ENCODE results near the gene TOR1AIP1. TPM values are rescaled to one million over a fixed set of nuclear protein-coding genes. Genes with fewer than 3 reads are reported as not detected.

The TOR1AIP1 gene
- total RNA-seq, 5 donors from 2014 or later (not counting 1 experiment from before 2014, with no cell fraction given) = 41.1 to 60.3 (median 44.7) TPM

DNA sequence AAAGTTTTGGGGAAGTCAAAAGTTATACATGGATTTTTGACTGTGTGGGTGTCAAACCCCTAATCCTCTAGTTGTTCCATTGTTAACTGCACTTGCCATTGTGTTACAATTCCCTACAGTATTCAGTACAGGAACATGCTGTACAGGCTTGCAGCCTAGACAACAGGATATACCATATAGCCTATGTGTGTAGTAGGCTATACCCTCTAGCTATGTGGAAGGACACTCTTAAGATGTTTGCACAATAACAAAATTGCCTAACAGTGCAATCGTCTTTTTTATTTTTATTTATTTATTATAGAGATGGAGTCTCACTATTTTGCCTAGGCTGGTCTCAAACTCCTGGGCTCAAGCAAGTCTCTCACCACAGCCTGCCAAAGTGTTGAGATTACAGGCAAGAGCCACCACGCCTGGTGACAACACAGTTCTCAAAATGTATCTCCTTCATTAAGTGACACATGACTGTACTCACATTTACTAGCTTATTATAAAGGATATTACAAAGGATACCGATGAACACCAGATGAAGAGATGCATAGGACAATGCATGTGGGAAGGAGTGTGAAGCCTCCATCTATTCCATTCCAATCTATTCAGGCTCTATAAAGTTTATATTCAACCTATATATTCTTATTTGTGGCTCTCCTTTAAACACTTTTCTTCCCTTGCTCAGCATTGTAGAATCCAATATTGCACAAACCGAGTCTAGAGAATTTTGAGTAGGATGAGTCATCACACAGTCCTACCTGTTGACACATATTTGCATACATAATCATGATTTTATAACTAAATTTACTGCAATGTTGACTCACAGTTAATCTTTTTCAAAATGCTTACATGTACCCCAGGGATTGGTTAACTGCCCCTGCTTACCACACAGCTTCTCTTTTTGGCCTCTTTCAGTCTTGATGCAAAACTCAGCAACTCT is 44.1 kb downstream of the TOR1AIP1 start:
- ChIA-PET CTCF (interaction anchor here in 1 of 2 donors (1.0 kb wide), 1 partner anchor 10 kb away, joined by 6 read pairs; no protein-coding TSS in a partner anchor), POLR2A (no interaction called here)
- Mint-ChIP-seq H3K36me3 (peaks cover 11% of the 10 kb centered on the region), H3K9me3 (no peaks in the 10 kb centered on the region), H3K4me1 (no peaks in the 10 kb centered on the region), H3K27ac (no peak overlapping the region), H3K27me3 (no peaks in the 10 kb centered on the region), H3K4me3 (no peak overlapping the region)
- Histone ChIP-seq H3K4me1 (ENCODE audit: control insufficient read depth in 1 of 2, extremely low read depth in 1 of 2, insufficient read depth in 2 of 2, low read length in 2 of 2) (no peaks in the 10 kb centered on the region), H3K27me3 (replicated peaks in 1 of 2; ENCODE audit: control insufficient read depth in 2 of 2, extremely low read depth in 1 of 2, insufficient read depth in 2 of 2, low read length in 1 of 2) (no peaks in the 10 kb centered on the region), H3K36me3 (ENCODE audit: control insufficient read depth in 2 of 2, extremely low read depth in 1 of 2, insufficient read depth in 1 of 2, low read length in 1 of 2) (peaks cover 0 to 11% of the 10 kb centered on the region in 2 donors), H3K9me3 (no peaks in the 10 kb centered on the region), H3K27ac (ENCODE audit: low read length) (no peak overlapping the region), H3K4me3 (ENCODE audit: control insufficient read depth in 1 of 2, extremely low read depth in 1 of 2, low read length in 1 of 2) (no peak overlapping the region)
- DNase-seq = no peak
- ATAC-seq (replicated peaks in 1 of 4) = no peak
- WGBS (ENCODE audit: insufficient coverage) = no CpG with 5 or more reads among the region's 4 CpGs

DNA sequence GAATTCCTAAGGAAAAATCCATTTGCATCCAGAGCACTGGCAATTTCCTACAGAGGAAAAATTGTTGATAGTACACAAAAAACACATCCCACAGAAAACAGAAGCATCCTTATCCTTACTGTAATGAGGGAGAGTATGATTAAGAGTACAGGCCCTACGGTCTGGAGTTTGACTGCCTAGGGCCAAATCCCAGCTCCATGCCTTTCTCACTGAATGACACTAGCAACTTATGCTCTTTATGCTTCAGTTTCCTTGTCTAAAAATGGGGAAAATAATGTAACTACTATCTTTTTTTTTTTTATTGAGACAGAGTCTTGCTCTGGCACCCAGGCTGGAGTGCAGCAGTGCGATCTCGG is 44.7 kb downstream of the TOR1AIP1 start:
- no peaks in the 10 kb centered on the region for H3K9me3 Mint-ChIP-seq
- POLR2A ChIA-PET = interaction anchor here in 1 of 2 donors (0.7 kb wide), 1 partner anchor 575 kb away, joined by 4 read pairs; no protein-coding TSS in a partner anchor
- 94% methylated on average over 2 of the region's 3 CpGs for WGBS (ENCODE audit: insufficient coverage)
- no peaks in the 10 kb centered on the region for H3K4me1 Mint-ChIP-seq
- Histone ChIP-seq H3K27ac (ENCODE audit: low read length) (no peak overlapping the region), H3K9me3 (no peaks in the 10 kb centered on the region), H3K4me1 (ENCODE audit: control insufficient read depth in 1 of 2, extremely low read depth in 1 of 2, insufficient read depth in 2 of 2, low read length in 2 of 2) (no peaks in the 10 kb centered on the region), H3K36me3 (ENCODE audit: control insufficient read depth in 2 of 2, extremely low read depth in 1 of 2, insufficient read depth in 1 of 2, low read length in 1 of 2) (peaks cover 0 to 6% of the 10 kb centered on the region in 2 donors), H3K4me3 (ENCODE audit: control insufficient read depth in 1 of 2, extremely low read depth in 1 of 2, low read length in 1 of 2) (no peak overlapping the region), H3K27me3 (replicated peaks in 1 of 2; ENCODE audit: control insufficient read depth in 2 of 2, extremely low read depth in 1 of 2, insufficient read depth in 2 of 2, low read length in 1 of 2) (no peaks in the 10 kb centered on the region)
- CTCF ChIA-PET = no interaction called here
- peaks cover 5% of the 10 kb centered on the region for H3K36me3 Mint-ChIP-seq
- DNase-seq (no peak), ATAC-seq (replicated peaks in 1 of 4) (no peak)
- no peak overlapping the region for H3K4me3 Mint-ChIP-seq
- no peak overlapping the region for H3K27ac Mint-ChIP-seq
- no peaks in the 10 kb centered on the region for H3K27me3 Mint-ChIP-seq

DNA sequence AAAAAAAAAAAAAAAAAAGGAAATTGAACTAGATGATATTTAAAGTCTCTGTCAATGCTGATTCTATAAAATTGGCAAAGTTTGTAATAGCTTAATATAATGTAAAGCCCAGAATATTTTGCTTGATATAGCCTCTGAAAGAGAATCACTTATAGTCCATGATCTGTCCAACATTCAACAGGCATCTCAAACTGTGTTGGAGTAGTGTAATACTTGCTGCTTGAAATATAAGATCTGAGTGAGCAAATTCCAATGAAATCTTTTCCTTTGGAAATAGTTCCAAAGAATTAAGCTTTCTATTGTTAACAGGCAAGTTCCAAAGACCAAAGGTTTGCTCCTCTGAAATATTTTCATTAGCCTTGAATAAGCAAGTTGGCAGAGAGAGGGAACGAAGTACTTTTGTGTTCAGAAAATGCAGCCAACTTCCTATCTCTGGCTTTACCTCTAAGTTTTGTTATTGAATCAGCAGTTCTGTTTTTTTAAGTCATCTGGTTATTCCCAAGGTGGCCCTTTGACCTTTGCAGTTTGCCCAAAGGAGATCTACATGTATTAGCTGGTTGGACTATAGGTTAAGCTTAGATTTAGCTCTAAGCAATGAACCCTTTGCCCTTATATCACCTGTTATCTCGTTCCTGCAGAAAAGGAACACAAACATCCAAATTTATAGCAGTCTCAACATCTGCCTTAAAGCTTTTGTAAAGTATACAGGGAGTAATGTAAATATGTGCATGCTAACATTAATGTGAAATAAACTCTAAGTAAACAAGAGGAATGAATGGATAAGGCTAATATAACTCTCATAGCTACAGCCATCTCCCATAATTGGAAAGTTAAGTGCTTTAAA is 48.1 kb downstream of the TOR1AIP1 start:
- Histone ChIP-seq H3K27me3 (replicated peaks in 1 of 2; ENCODE audit: control insufficient read depth in 2 of 2, extremely low read depth in 1 of 2, insufficient read depth in 2 of 2, low read length in 1 of 2) (no peaks in the 10 kb centered on the region), H3K36me3 (ENCODE audit: control insufficient read depth in 2 of 2, extremely low read depth in 1 of 2, insufficient read depth in 1 of 2, low read length in 1 of 2) (no peaks in the 10 kb centered on the region), H3K27ac (ENCODE audit: low read length) (no peak overlapping the region), H3K4me1 (ENCODE audit: control insufficient read depth in 1 of 2, extremely low read depth in 1 of 2, insufficient read depth in 2 of 2, low read length in 2 of 2) (no peaks in the 10 kb centered on the region), H3K9me3 (no peaks in the 10 kb centered on the region), H3K4me3 (ENCODE audit: control insufficient read depth in 1 of 2, extremely low read depth in 1 of 2, low read length in 1 of 2) (no peak overlapping the region)
- POLR2A ChIA-PET = interaction anchor here in 1 of 2 donors (0.7 kb wide), 1 partner anchor 42 kb away, joined by 6 read pairs; no protein-coding TSS in a partner anchor
- no peaks in the 10 kb centered on the region for H3K4me1 Mint-ChIP-seq
- DNase-seq = no peak
- H3K27me3 Mint-ChIP-seq = peaks cover 0 to 2% of the 10 kb centered on the region in 2 donors
- H3K27ac Mint-ChIP-seq = no peak overlapping the region
- H3K9me3 Mint-ChIP-seq = no peaks in the 10 kb centered on the region
- no peaks in the 10 kb centered on the region for H3K36me3 Mint-ChIP-seq
- no peak for ATAC-seq (replicated peaks in 1 of 4)
- CTCF ChIA-PET = interaction anchor here (0.6 to 1.0 kb wide), 6 partner anchors 12 to 500 kb away, joined by 3 to 8 read pairs (median 4); no protein-coding TSS in a partner anchor
- WGBS (ENCODE audit: insufficient coverage) = no CpG with 5 or more reads among the region's 2 CpGs
- no peak overlapping the region for H3K4me3 Mint-ChIP-seq

DNA sequence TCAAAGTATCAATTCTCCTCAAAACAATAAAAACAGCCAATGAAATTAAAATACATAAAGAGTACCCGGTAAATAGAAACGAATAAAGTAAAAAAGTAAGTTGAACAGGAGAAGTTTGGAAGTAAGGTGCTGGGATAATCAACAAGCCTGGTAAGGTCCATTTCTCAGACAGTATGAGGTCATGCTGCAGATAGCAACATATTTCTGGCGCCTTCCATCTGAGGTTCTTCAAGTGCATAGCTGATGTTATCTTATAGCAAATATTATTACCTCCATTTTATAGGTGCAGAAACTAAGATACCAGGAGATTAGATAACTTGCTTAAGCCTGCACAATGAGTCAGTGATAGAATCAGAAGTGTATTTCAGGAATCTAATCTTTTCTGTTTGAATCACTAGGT is 48.8 kb downstream of the TOR1AIP1 start:
- Histone ChIP-seq H3K27ac (ENCODE audit: low read length) (no peak overlapping the region), H3K36me3 (ENCODE audit: control insufficient read depth in 2 of 2, extremely low read depth in 1 of 2, insufficient read depth in 1 of 2, low read length in 1 of 2) (no peaks in the 10 kb centered on the region), H3K27me3 (replicated peaks in 1 of 2; ENCODE audit: control insufficient read depth in 2 of 2, extremely low read depth in 1 of 2, insufficient read depth in 2 of 2, low read length in 1 of 2) (no peaks in the 10 kb centered on the region), H3K4me1 (ENCODE audit: control insufficient read depth in 1 of 2, extremely low read depth in 1 of 2, insufficient read depth in 2 of 2, low read length in 2 of 2) (no peaks in the 10 kb centered on the region), H3K9me3 (no peaks in the 10 kb centered on the region), H3K4me3 (ENCODE audit: control insufficient read depth in 1 of 2, extremely low read depth in 1 of 2, low read length in 1 of 2) (no peak overlapping the region)
- H3K4me3 Mint-ChIP-seq = no peak overlapping the region
- no peak overlapping the region for H3K27ac Mint-ChIP-seq
- peaks cover 0 to 2% of the 10 kb centered on the region in 2 donors for H3K27me3 Mint-ChIP-seq
- no peak for DNase-seq
- CTCF ChIA-PET = interaction anchor here in 1 of 2 donors (0.6 to 0.8 kb wide), 2 partner anchors 21 to 499 kb away, joined by 3 read pairs; no protein-coding TSS in a partner anchor
- no peak for ATAC-seq (replicated peaks in 1 of 4)
- H3K36me3 Mint-ChIP-seq = no peaks in the 10 kb centered on the region
- H3K4me1 Mint-ChIP-seq = no peaks in the 10 kb centered on the region
- no CpG with 5 or more reads among the region's 3 CpGs for WGBS (ENCODE audit: insufficient coverage)
- POLR2A ChIA-PET = interaction anchor here in 1 of 2 donors (0.6 kb wide), 1 partner anchor 18 kb away, joined by 6 read pairs; no protein-coding TSS in a partner anchor
- no peaks in the 10 kb centered on the region for H3K9me3 Mint-ChIP-seq

DNA sequence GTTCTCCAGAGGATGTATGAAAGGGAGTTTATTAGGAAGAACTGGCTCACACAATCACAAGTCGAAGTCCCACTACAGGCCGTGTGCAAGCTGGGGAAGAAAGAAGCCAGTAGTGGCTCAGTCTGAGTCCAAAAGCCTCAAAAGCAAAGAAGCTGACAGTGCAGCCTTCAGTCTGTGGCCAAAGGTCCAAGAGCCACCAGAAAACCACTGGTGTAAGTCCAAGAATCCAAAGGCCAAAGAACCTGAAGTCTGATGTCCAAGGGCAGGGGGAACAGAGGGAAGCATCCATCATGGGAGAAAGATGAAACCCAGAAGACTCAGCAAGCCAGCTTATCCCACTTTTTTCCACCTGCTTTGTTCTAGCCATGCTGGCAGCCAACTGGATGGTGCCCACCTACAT is 51.1 kb downstream of the TOR1AIP1 start:
- no peaks in the 10 kb centered on the region for H3K4me1 ChIP-seq (ENCODE audit: control insufficient read depth in 1 of 2, extremely low read depth in 1 of 2, insufficient read depth in 2 of 2, low read length in 2 of 2)
- no peaks in the 10 kb centered on the region for H3K27me3 ChIP-seq (replicated peaks in 1 of 2; ENCODE audit: control insufficient read depth in 2 of 2, extremely low read depth in 1 of 2, insufficient read depth in 2 of 2, low read length in 1 of 2)
- H3K36me3 ChIP-seq (ENCODE audit: control insufficient read depth in 2 of 2, extremely low read depth in 1 of 2, insufficient read depth in 1 of 2, low read length in 1 of 2) = no peaks in the 10 kb centered on the region
- DNase-seq (no peak), ATAC-seq (replicated peaks in 1 of 4) (no peak)
- H3K9me3 ChIP-seq = no peaks in the 10 kb centered on the region
- Mint-ChIP-seq H3K27me3 (peaks cover 2 to 6% of the 10 kb centered on the region in 2 donors), H3K4me3 (no peak overlapping the region), H3K4me1 (no peaks in the 10 kb centered on the region), H3K27ac (no peak overlapping the region), H3K9me3 (no peaks in the 10 kb centered on the region), H3K36me3 (no peaks in the 10 kb centered on the region)
- CTCF ChIA-PET = no interaction called here
- POLR2A ChIA-PET = no interaction called here
- WGBS (ENCODE audit: insufficient coverage) = 83% methylated on average over 1 of the region's 2 CpGs
- H3K27ac ChIP-seq (ENCODE audit: low read length) = no peak overlapping the region
- no peak overlapping the region for H3K4me3 ChIP-seq (ENCODE audit: control insufficient read depth in 1 of 2, extremely low read depth in 1 of 2, low read length in 1 of 2)

DNA sequence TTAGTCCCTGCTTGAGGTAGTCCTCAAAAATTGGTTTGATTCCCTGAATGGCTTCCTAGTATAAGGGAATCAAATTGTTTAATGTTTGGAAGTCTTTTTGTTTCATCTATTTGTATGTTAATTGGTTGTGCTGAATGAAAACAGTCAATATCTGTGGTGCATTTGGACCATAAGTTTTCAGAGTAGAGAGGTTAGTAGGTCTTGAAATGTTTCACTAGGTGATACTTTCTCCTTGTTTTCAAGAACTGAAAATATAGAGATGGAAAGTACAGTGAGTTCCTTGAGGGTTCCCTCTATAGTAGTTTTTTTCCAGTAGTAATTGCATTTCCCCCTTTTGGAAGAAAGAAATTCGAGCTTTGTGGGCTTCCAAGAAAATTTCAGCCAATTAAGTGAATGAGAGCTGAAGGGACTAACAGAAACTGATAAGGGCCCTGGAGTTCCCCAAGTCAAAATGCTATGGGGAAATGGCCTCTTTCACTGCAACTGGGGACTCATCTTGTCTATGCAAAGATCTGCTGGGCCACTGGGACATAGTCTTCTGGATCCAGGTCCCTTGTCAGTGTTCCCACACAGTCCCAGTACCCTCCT is 53.9 kb downstream of the TOR1AIP1 start:
- DNase-seq (no peak), ATAC-seq (replicated peaks in 1 of 4) (no peak)
- Histone ChIP-seq H3K9me3 (no peaks in the 10 kb centered on the region), H3K27me3 (replicated peaks in 1 of 2; ENCODE audit: control insufficient read depth in 2 of 2, extremely low read depth in 1 of 2, insufficient read depth in 2 of 2, low read length in 1 of 2) (no peaks in the 10 kb centered on the region), H3K4me1 (ENCODE audit: control insufficient read depth in 1 of 2, extremely low read depth in 1 of 2, insufficient read depth in 2 of 2, low read length in 2 of 2) (no peaks in the 10 kb centered on the region), H3K27ac (ENCODE audit: low read length) (no peak overlapping the region), H3K36me3 (ENCODE audit: control insufficient read depth in 2 of 2, extremely low read depth in 1 of 2, insufficient read depth in 1 of 2, low read length in 1 of 2) (no peaks in the 10 kb centered on the region), H3K4me3 (ENCODE audit: control insufficient read depth in 1 of 2, extremely low read depth in 1 of 2, low read length in 1 of 2) (no peak overlapping the region)
- CTCF ChIA-PET = interaction anchor here in 1 of 2 donors (1.4 kb wide), 1 partner anchor 122 kb away, joined by 3 read pairs; no protein-coding TSS in a partner anchor
- peaks cover 3 to 6% of the 10 kb centered on the region in 2 donors for H3K27me3 Mint-ChIP-seq
- H3K4me1 Mint-ChIP-seq = no peaks in the 10 kb centered on the region
- no peak overlapping the region for H3K4me3 Mint-ChIP-seq
- no peaks in the 10 kb centered on the region for H3K36me3 Mint-ChIP-seq
- POLR2A ChIA-PET = no interaction called here
- no peak overlapping the region for H3K27ac Mint-ChIP-seq
- no peaks in the 10 kb centered on the region for H3K9me3 Mint-ChIP-seq
- no CpG with 5 or more reads among the region's 1 CpG for WGBS (ENCODE audit: insufficient coverage)
